CD4-positive, alpha-beta memory T cell (primary cell): Measurements from ENCODE around the gene PKLR. TPM values are rescaled to one million over a fixed set of nuclear protein-coding genes. Genes with fewer than 3 reads are reported as not detected.

Source experiments
- CTCF ChIA-PET: fragments of 350-600 bp; sonication (Branson Sonifier 250); formaldehyde crosslinking; loops from one replicate; lab custom pipeline; 2021; ENCODE audit warnings: inconsistent platforms; ENCODE audit not compliant: partially characterized antibody; lab: Charles Lee
- POLR2A ChIA-PET: fragments of 350-600 bp; sonication (Branson Sonifier 250); formaldehyde crosslinking; loops from one replicate; lab custom pipeline; 2021; ENCODE audit not compliant: partially characterized antibody; lab: Charles Lee
- DNase-seq, 5 donors: peaks; one replicate each; pipeline versions ENCODE4 v3.0.0 to v3.0.0-alpha.2; 2020 to 2022; ENCODE audit warnings: mixed read lengths in 1 of 5
- H3K27ac ChIP-seq: one replicate; pipeline ENCODE4 v1.7.0; 2013; ENCODE audit warnings: low read depth, low read length
- H3K27me3 ChIP-seq: 2 replicates; pipeline ENCODE4 v1.7.0; 2013; ENCODE audit warnings: mild to moderate bottlenecking, low read length, moderate library complexity; ENCODE audit not compliant: insufficient read depth
- H3K36me3 ChIP-seq: 2 replicates; pipeline ENCODE4 v1.7.0; 2013; ENCODE audit warnings: mild to moderate bottlenecking, low read length, moderate library complexity; ENCODE audit not compliant: insufficient read depth
- H3K4me1 ChIP-seq: 2 replicates; pipeline ENCODE4 v1.7.0; 2013; ENCODE audit warnings: mild to moderate bottlenecking, low read length, moderate library complexity; ENCODE audit not compliant: insufficient read depth
- H3K4me3 ChIP-seq, 2 donors: one replicate each; pipeline ENCODE4 v1.7.0; 2013; ENCODE audit warnings: low read length in 2 of 2, mild to moderate bottlenecking in 1 of 2
- H3K9me3 ChIP-seq, 2 donors: one replicate each; pipeline ENCODE4 v1.7.0; 2013; ENCODE audit warnings: low read length in 2 of 2, control low read depth in 1 of 2; ENCODE audit not compliant: control insufficient read depth in 1 of 2
- H3K27ac Mint-ChIP-seq, 7 donors: one replicate each; pipeline ENCODE4 v1.8.0; 2020 to 2021; ENCODE audit warnings: mixed read lengths in 7 of 7, mild to moderate bottlenecking in 6 of 7, inconsistent platforms in 3 of 7, moderate library complexity in 3 of 7
- H3K27me3 Mint-ChIP-seq, 2 donors: one replicate each; pipeline ENCODE4 v1.8.0; 2020 to 2021; ENCODE audit warnings: mixed read lengths in 2 of 2
- H3K36me3 Mint-ChIP-seq, 2 donors: one replicate each; pipeline ENCODE4 v1.8.0; 2020 to 2021; ENCODE audit warnings: mixed read lengths in 2 of 2, inconsistent platforms in 1 of 2, mild to moderate bottlenecking in 1 of 2
- H3K4me1 Mint-ChIP-seq, 4 donors: one replicate each; pipeline ENCODE4 v1.8.0; 2020 to 2021; ENCODE audit warnings: mixed read lengths in 4 of 4, mild to moderate bottlenecking in 1 of 4
- H3K4me3 Mint-ChIP-seq, 8 donors: one replicate each; pipeline ENCODE4 v1.8.0; 2020 to 2021; ENCODE audit warnings: mixed read lengths in 8 of 8, mild to moderate bottlenecking in 7 of 8, moderate library complexity in 6 of 8, inconsistent platforms in 3 of 8
- H3K9me3 Mint-ChIP-seq, 8 donors: one replicate each; pipeline ENCODE4 v1.8.0; 2020 to 2021; ENCODE audit warnings: mixed read lengths in 8 of 8, mild to moderate bottlenecking in 5 of 8, inconsistent platforms in 3 of 8, moderate library complexity in 1 of 8
- intact Hi-C: fragments of 100-400 bp; cut with micrococcal nuclease; formaldehyde crosslinking; loops from one replicate; pipeline ENCODE4 v1.15.1; 2023
- polyA plus RNA-seq, 2 donors: library from polyadenylated mRNA; unstranded; fragments of 300-500 nt; fragmentation: Illumina TruSeq; gene quantifications; one replicate each; pipeline ENCODE4 v1.2.3, GENCODE V29; 2021
- total RNA-seq, 2 experiments: library from RNA; stranded (reverse); gene quantifications; one replicate each; pipeline ENCODE4 v1.2.3, GENCODE V29; 2021

Gene PKLR
- total and polyA plus RNA-seq, 4 experiments from 2014 or later, result not detected

GRCh38 chr1:155253797-155254196 lies 47.4 kb downstream of the PKLR start:
- CTCF ChIA-PET, result interaction anchor here (1.3 kb wide), 1 partner anchor 68 kb away, joined by 3 read pairs; no protein-coding TSS in a partner anchor
- intact Hi-C loops, result no loop called here
- Mint-ChIP-seq H3K27me3 (no peaks in the 10 kb centered on the region), H3K4me3 (peak overlapping the region; percentile 71 to 87 (median 83)), H3K27ac (peak overlapping the region in 6 of 7 donors; percentile 19 to 85 (median 69)), H3K4me1 (peaks cover 18 to 45% (median 28%) of the 10 kb centered on the region in 4 donors), H3K9me3 (no peaks in the 10 kb centered on the region), H3K36me3 (peaks cover 15 to 21% of the 10 kb centered on the region in 2 donors)
- H3K9me3 ChIP-seq, result no peaks in the 10 kb centered on the region
- peaks cover 23% of the 10 kb centered on the region for H3K4me1 ChIP-seq
- peaks cover 20% of the 10 kb centered on the region for H3K36me3 ChIP-seq
- POLR2A ChIA-PET, result interaction anchor here (0.7 to 3.6 kb wide), 5 partner anchors 9 to 71 kb away, joined by 3 to 16 read pairs (median 3); partner anchors contain the start of gene THBS3
- H3K27ac ChIP-seq, result no peak overlapping the region
- no peak overlapping the region for H3K4me3 ChIP-seq
- no peak for DNase-seq
- no peaks in the 10 kb centered on the region for H3K27me3 ChIP-seq

- ChIA-PET POLR2A (interaction anchor here (0.7 to 5.7 kb wide), 4 partner anchors 7 to 70 kb away, joined by 3 to 59 read pairs (median 4); partner anchors contain the start of genes SCAMP3 and THBS3), CTCF (interaction anchor here (4.2 to 6.0 kb wide), 3 partner anchors 7 to 69 kb away, joined by 53 to 143 read pairs (median 77); partner anchors contain the start of genes RUSC1 and SCAMP3)
- intact Hi-C loops, result no loop called here
- H3K4me1 ChIP-seq, result peaks cover 23% of the 10 kb centered on the region
- peaks cover 16% of the 10 kb centered on the region for H3K36me3 ChIP-seq
- peak overlapping the region in 6 of 8 donors; percentile 46 to 83 (median 66) for H3K4me3 Mint-ChIP-seq
- H3K27ac Mint-ChIP-seq, result peak overlapping the region in 3 of 7 donors; percentile 19 to 88 (median 79)
- H3K4me1 Mint-ChIP-seq, result peaks cover 18 to 45% (median 28%) of the 10 kb centered on the region in 4 donors
- no peaks in the 10 kb centered on the region for H3K9me3 Mint-ChIP-seq
- H3K36me3 Mint-ChIP-seq, result peaks cover 15 to 16% of the 10 kb centered on the region in 2 donors
- no peak overlapping the region for H3K4me3 ChIP-seq
- no peaks in the 10 kb centered on the region for H3K9me3 ChIP-seq
- no peak for DNase-seq
- H3K27ac ChIP-seq, result no peak overlapping the region
- H3K27me3 Mint-ChIP-seq, result no peaks in the 10 kb centered on the region
- no peaks in the 10 kb centered on the region for H3K27me3 ChIP-seq
Observed at GRCh38 chr1:155253208-155253607, 48.0 kb downstream of the PKLR start.

- POLR2A ChIA-PET, result interaction anchor here (1.7 to 5.7 kb wide), 8 partner anchors 9 to 72 kb away, joined by 4 to 59 read pairs (median 10); partner anchors contain the start of genes CLK2, FDPS and SCAMP3
- Mint-ChIP-seq H3K27ac (no peak overlapping the region), H3K9me3 (no peaks in the 10 kb centered on the region), H3K4me1 (peaks cover 15 to 34% (median 24%) of the 10 kb centered on the region in 4 donors), H3K4me3 (no peak overlapping the region), H3K36me3 (peaks cover 3 to 4% of the 10 kb centered on the region in 2 donors), H3K27me3 (no peaks in the 10 kb centered on the region)
- peaks cover 6% of the 10 kb centered on the region for H3K36me3 ChIP-seq
- no peaks in the 10 kb centered on the region for H3K9me3 ChIP-seq
- CTCF ChIA-PET, result interaction anchor here (0.6 to 6.0 kb wide), 48 partner anchors 8 to 1247 kb away, joined by 3 to 143 read pairs (median 5); partner anchors contain the start of genes ASH1L, CLK2, FDPS and HCN3
- no peaks in the 10 kb centered on the region for H3K27me3 ChIP-seq
- no peak for DNase-seq
- intact Hi-C loops, result loop anchor here (2.0 kb wide), 1 partner anchor 477 kb away; no protein-coding TSS in a partner anchor
- no peak overlapping the region for H3K4me3 ChIP-seq
- no peak overlapping the region for H3K27ac ChIP-seq
- H3K4me1 ChIP-seq, result peaks cover 23% of the 10 kb centered on the region
Observed at GRCh38 chr1:155251566-155251965, 49.7 kb downstream of the PKLR start.

GRCh38 chr1:155250633-155251449 lies 50.4 kb downstream of the PKLR start:
- Histone ChIP-seq H3K27me3 (no peaks in the 10 kb centered on the region), H3K36me3 (no peaks in the 10 kb centered on the region), H3K27ac (peak overlapping the region; percentile 20), H3K4me3 (peak overlapping the region in 1 of 2 donors; percentile 46), H3K4me1 (peaks cover 21% of the 10 kb centered on the region), H3K9me3 (no peaks in the 10 kb centered on the region)
- Mint-ChIP-seq H3K27ac (peak overlapping the region in 4 of 7 donors; percentile 54 to 92 (median 70)), H3K27me3 (no peaks in the 10 kb centered on the region), H3K9me3 (no peaks in the 10 kb centered on the region), H3K36me3 (no peaks in the 10 kb centered on the region), H3K4me1 (peaks cover 12 to 35% (median 20%) of the 10 kb centered on the region in 4 donors), H3K4me3 (peak overlapping the region; percentile 35 to 81 (median 55))
- POLR2A ChIA-PET, result interaction anchor here (0.5 to 5.7 kb wide), 15 partner anchors 9 to 343 kb away, joined by 3 to 59 read pairs (median 5); partner anchors contain the start of genes CLK2, FDPS, MTX1 and RUSC1
- intact Hi-C loops, result loop anchor here (1.0 to 2.0 kb wide), 4 partner anchors 22 to 478 kb away; partner anchors contain the start of gene CLK2
- CTCF ChIA-PET, result interaction anchor here (0.6 to 6.0 kb wide), 61 partner anchors 9 to 1246 kb away, joined by 3 to 143 read pairs (median 4); partner anchors contain the start of genes ASH1L, CLK2, FDPS and HCN3
- peak; percentile 90 to 94 (median 91) for DNase-seq

- ChIA-PET POLR2A (interaction anchor here (0.5 to 5.7 kb wide), 14 partner anchors 9 to 343 kb away, joined by 3 to 59 read pairs (median 6); partner anchors contain the start of genes CLK2, FDPS, MTX1 and RUSC1), CTCF (interaction anchor here (0.8 to 6.0 kb wide), 46 partner anchors 8 to 370 kb away, joined by 3 to 143 read pairs (median 6); partner anchors contain the start of genes CLK2, FDPS, HCN3 and KRTCAP2)
- Mint-ChIP-seq H3K36me3 (no peaks in the 10 kb centered on the region), H3K27ac (peak overlapping the region in 3 of 7 donors; percentile 41 to 72 (median 72)), H3K9me3 (no peaks in the 10 kb centered on the region), H3K27me3 (no peaks in the 10 kb centered on the region), H3K4me1 (peaks cover 10 to 33% (median 18%) of the 10 kb centered on the region in 4 donors), H3K4me3 (peak overlapping the region; percentile 35 to 81 (median 56))
- Histone ChIP-seq H3K4me1 (peaks cover 16% of the 10 kb centered on the region), H3K27me3 (no peaks in the 10 kb centered on the region), H3K27ac (peak overlapping the region; percentile 20), H3K36me3 (no peaks in the 10 kb centered on the region), H3K4me3 (peak overlapping the region in 1 of 2 donors; percentile 46), H3K9me3 (no peaks in the 10 kb centered on the region)
- intact Hi-C loops, result loop anchor here (1.0 to 2.0 kb wide), 4 partner anchors 23 to 479 kb away; partner anchors contain the start of gene CLK2
- DNase-seq, result peak in 1 of 5 donors; percentile 23
Observed at GRCh38 chr1:155250246-155250632, 51.0 kb downstream of the PKLR start.

- Mint-ChIP-seq H3K4me1 (peaks cover 9 to 40% (median 22%) of the 10 kb centered on the region in 4 donors), H3K36me3 (peaks cover 0 to 4% of the 10 kb centered on the region in 2 donors), H3K27me3 (peaks cover 3% of the 10 kb centered on the region in 2 donors), H3K27ac (peak overlapping the region in 1 of 7 donors; percentile 99), H3K9me3 (peaks cover 0 to 9% (median 2%) of the 10 kb centered on the region in 8 donors), H3K4me3 (peak overlapping the region in 1 of 8 donors; percentile 51)
- no peaks in the 10 kb centered on the region for H3K36me3 ChIP-seq
- no peak overlapping the region for H3K27ac ChIP-seq
- no peak for DNase-seq
- ChIA-PET POLR2A (interaction anchor here (0.9 to 5.7 kb wide), 3 partner anchors 13 to 29 kb away, joined by 3 to 59 read pairs (median 3); partner anchors contain the start of genes CLK2 and SCAMP3), CTCF (interaction anchor here (0.8 to 6.0 kb wide), 8 partner anchors 12 to 362 kb away, joined by 3 to 143 read pairs (median 6); partner anchors contain the start of genes KRTCAP2, MSTO1, RUSC1 and SCAMP3)
- no peak overlapping the region for H3K4me3 ChIP-seq
- no peaks in the 10 kb centered on the region for H3K27me3 ChIP-seq
- peaks cover 19% of the 10 kb centered on the region for H3K4me1 ChIP-seq
- intact Hi-C loops, result no loop called here
- H3K9me3 ChIP-seq, result no peaks in the 10 kb centered on the region
Observed at GRCh38 chr1:155247667-155248553, 53.3 kb downstream of the PKLR start.
